ENCODE measurements around the gene KRT5.

Gene KRT5

DNA sequence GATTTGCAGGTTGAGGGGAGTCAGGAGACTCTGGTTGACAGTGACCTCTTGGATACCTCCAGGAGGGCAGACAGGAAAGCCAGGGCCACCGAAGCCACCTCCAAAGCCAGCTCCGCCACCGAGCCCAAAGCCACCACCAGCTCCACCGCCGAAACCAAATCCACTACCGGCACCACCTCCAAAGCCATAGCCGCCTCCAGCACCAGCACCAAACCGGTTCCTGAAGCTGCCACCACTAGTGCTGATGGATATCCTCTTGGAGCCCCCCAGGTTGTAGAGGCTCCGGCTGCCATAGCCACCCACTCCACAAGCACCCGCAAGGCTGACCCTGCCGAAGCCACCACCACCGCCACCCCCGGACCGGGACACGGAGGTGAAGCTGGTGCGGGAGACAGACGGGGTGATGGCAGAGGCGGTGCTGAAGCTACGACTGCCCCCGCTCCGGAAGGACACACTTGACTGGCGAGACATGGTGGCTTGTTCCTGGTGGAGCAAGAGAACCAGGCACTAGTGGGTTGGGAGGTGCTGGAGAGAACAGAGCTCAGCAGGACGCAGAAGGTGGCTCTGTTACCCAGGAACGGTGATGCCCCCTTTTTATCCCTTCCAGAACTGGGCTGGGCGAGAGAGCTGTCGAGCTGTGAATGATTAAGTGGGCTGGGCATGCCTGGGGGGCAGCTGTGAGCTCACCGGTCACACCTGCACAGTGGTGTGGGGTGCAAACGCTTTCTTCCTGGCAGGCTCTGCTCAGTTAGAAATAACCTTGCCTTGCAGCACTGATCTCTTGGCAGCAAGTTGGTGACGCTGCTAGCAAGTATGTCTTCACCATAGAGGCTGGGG, at the start of gene KRT5:
TSS of gene KRT5 (minus strand) at position 569 of the 837 bp plus-strand sequence. CDS start at position 471, 98 bp downstream.
- DNase-seq (ENCODE audit: low spot score), result no peak

GRCh38 chr12:52568111-52568510, 47.9 kb upstream of the KRT5 start:
- DNase-seq (ENCODE audit: low spot score), result no peak

DNA sequence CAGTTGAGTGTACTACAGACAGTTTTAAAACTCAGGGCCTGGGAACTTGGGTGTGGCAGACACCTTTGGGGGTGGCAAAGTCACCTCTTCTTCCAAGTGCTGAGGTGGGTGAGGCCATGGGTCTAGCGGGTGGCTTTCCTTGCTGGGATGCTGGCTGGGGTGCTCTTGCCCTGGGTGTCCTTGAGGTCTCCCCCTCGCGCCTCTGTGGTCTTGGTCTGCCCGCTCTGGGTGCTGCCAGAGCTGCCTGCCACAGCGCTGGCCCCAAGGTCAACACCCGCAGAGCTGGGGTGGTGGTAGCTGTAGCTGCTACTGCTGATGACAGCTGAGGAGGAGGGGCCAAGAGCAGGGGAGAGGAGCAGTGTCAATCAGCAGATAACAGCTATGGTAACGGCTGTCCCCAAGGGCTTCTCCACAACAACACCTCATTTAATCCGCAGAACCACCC, 46.7 kb upstream of the KRT5 start:
- DNase-seq (ENCODE audit: low spot score), result no peak

DNA sequence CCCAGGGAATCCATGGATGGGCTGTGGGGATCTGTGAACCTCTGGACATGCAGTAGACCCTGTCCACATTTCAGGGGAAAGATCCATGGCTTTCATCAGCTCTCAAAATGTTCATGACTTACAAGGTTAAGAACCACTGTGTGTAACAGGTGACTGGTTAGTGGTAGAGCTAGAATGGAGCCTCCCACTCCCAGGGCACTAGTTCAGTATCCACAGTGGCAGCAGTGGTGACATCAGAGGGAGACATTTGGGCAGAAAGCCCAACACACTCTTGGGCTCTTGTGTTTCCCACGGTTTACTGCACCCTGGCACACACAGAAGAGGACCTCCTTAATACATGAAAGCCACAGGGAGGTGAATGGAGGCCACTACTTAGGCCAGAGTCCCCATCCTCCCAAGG, 44.4 kb upstream of the KRT5 start:
- DNase-seq (ENCODE audit: low spot score), result no peak

- DNase-seq (ENCODE audit: low spot score), result peak; percentile 33
Observed at GRCh38 chr12:52561880-52562449, 41.8 kb upstream of the KRT5 start.

DNA sequence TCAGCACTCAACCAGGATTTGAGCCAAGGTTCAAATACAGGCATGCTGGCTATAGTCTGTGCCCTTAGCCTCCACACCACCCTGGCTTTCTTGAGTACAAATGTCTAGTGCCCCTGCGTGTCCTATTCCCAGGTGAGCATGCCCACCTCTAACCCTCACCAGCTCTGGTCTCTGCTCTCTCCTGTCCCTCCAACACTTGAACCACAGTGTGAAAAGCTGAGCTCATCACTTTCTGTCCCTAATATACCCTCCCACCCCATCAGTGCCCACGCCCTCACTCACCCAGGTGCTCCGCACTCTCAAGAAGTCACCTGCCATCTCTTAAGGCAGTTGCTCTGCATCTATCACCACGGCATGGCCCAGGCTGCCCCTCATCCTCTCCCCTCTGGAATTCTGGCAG, 39.8 kb upstream of the KRT5 start:
- DNase-seq (ENCODE audit: low spot score), result no peak

- no peak for DNase-seq (ENCODE audit: low spot score)
Observed at GRCh38 chr12:52558781-52559445, 38.7 kb upstream of the KRT5 start.

GRCh38 chr12:52557476-52557875, 37.3 kb upstream of the KRT5 start:
- DNase-seq (ENCODE audit: low spot score), result no peak

DNA sequence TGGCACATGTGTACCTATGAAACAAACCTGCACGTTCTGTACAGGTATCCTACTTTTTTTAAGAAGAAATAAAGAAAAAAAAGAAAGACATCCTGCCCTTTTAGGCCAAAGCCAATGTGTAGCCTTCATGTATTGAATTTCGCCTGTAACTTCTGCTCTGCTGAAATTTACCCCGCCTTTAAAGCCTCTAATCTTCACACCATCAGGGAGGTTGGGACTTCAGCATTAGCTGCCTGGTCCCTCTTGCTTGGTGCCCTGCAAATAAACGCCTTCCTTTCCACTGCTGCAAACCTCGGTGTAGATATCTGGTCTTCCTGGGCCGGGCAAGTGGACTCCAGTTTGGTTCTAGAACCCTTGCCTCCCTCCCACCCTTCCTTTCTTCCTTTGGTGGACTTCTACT, 35.4 kb upstream of the KRT5 start:
- no peak for DNase-seq (ENCODE audit: low spot score)

- DNase-seq (ENCODE audit: low spot score), result no peak
Observed at GRCh38 chr12:52552681-52553195, 32.5 kb upstream of the KRT5 start, which contains the start of gene KRT71. KRT71 (minus strand) TSS chr12:52553145; CDS start chr12:52553077, 68 bp downstream.

DNA sequence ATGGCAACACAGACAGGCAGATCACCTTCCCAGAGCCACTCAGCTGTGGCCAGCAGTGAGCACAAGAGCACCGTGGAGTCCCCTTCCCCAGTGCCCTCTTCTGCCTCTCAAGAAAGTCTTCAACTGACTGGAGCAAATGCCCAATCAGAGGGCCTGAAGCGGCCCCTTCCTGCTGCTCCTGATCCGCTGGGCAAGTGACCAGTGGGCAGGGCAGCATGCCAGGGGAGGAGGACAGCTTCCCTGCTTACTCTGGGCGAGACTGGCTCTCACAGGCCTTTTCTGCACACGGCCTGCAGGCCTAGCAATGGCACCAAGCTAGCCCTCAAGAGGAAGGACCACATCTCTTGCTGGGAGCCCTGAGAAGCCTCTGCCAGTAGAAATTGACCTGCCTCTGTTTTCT, 31.9 kb upstream of the KRT5 start:
- no peak for DNase-seq (ENCODE audit: low spot score)

GRCh38 chr12:52551216-52551865, 31.1 kb upstream of the KRT5 start:
- DNase-seq (ENCODE audit: low spot score), result no peak

GRCh38 chr12:52546126-52546525, 25.9 kb upstream of the KRT5 start:
- no peak for DNase-seq (ENCODE audit: low spot score)

DNA sequence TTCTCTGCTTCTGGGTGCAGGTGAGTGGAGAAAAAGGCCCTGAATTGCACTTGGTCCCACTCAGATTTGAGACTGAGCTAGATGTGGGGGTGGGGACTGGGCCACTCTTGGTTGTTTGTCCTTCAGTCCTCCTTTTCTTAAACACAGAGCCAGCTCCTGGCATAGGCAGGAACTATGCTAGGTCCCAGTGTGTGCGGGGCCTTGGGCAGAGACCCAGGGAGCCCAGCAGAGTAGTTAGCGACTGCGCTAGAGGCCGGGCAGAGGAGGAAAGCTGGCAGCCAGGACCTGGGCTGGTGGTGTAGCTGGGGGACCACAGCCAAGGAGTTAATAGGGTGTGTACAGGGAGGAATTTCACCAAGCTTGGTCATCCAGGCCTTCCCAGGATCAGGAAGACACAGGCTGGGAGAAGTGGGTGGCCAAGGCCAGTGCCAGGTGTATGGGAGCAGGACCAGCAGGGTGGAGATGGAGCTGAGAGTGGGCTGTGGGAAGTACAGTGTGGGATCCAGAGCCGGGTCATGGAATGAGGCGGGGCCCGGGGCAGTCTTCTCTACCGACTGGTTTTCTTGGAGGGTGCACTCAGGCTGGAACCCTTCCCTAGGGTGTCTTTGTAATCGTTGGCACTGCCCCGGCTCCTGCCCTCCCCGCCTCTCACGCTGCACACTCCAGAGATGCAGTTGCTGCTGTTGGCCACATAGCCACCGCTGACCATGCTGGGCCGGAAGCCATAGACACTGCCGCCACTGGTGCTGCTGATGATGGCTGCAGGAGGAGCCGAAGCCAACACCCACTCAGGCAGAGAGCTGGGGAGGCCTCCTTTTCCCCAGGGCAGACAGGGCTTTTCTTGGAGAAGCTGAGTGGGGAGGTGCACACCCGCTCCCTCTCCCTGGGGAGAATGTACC, 24.0 kb upstream of the KRT5 start:
- DNase-seq (ENCODE audit: low spot score), result peak; percentile 86

- DNase-seq (ENCODE audit: low spot score), result no peak
Observed at GRCh38 chr12:52542785-52543318, 22.7 kb upstream of the KRT5 start.

DNA sequence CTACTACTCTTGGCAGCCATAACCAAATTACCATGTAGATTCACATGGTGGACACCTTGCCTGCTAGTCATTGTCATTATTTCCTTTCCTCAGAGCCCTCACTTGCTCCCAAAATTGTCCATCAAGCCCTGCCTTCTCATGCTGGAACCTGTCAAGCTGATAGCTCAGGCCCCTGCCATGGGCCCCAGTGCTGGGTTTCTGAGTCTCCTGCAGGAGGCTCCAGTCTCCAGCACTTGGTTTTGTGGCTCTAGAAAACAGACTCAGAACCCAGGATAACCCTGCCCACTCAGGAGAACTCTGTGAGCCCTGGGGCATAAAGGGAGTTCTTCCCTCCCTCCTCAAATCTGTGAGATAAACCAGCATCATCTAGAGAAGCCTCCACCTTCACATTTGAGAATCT, 22.0 kb upstream of the KRT5 start:
- no peak for DNase-seq (ENCODE audit: low spot score)

DNA sequence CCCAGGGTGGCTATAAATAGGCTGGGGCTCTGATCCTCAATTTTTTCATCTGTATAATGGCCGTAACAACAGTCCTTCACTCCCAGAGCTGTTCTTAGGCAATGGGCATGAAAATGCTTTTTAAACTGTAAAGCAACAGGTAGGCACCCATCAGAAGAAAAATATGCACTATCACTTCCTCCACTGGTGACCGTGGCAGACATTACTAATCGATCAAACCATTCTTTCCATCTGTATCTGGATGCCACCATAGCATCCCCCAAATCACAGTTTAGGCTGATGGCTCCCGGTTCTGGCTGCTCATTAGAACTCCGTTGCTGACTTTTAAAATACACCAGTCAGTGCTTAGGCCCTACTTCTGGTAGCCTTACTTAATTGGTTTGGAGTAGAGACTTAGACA, 21.5 kb upstream of the KRT5 start:
- no peak for DNase-seq (ENCODE audit: low spot score)

DNA sequence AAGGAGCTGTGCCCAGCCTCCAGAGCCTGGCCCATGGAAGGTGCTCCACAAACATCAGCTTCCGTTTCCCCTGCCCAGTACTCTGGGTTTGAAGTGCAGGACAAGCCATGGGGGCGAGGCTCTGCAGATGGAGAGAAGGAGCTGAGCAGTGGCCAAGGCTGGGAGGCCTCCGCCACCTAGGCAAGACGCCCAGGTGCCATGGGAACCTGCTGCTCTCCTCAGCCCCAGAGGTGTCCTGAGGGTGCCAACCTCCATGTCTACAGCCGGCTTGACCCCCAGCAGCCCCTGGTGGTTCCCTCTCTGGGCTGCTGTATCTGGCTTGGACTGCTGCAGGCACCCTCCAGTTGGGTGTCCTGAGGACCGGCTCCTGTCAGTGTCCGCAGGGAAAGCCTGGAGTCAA, 20.3 kb upstream of the KRT5 start:
- no peak for DNase-seq (ENCODE audit: low spot score)

DNA sequence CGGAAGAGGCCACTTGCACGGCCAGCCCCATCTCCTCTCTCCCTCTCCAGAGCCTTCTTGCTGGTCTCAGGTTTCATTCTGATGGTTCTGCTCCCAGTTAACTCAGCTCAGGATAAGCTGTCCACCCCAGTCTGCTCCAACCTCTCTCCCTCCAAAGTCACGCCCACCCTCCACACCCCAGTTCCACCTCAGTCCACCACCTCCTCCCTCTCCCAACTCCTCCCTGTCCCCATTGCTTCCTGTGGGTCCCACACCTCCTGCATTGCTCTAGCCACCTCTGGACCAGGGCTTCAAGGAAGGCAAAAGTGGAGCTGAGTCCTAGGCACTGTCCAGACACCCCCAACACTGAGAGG, 19.6 kb upstream of the KRT5 start:
- no peak for DNase-seq (ENCODE audit: low spot score)

DNA sequence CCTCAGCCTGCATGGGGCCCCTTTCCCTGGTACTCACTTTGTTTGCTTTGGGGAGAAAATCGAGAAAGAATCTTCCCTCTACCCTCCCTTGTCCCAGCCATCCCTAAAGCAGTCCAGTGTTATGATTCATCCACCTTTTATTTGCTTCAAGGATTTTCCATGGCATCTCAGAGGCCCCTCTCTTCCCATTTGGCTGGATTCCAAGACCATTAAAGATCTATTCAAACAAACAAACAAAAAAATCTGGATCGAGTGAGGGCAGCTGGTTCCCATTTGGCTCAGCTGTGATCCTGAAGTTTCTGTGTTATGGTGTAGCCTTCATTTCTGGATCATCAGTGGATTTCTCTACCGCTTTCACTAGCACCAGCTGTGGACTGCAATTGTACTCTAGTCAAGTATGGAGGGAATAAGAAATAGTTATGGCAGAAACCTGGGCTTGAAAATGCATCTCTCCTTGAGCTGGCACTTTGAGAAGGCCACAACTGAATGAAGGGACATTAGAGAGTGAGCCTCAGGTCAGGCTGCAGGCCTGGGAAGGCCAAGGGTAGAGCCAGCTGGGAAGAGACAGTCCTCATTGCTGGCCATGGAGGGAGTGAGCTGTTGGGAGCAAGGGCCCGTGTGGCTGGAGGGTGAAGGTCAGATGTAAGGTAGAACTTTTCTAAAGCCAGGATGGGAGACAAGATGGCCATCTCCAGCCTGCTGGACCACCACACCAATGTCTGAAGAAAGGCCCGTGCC, 19.1 kb upstream of the KRT5 start:
- DNase-seq (ENCODE audit: low spot score), result peak; percentile 68

Data from AG20443 (cell line).